HG03442 (cell line): ENCODE data around the gene ANKRD53.
"Not testable (repeated sequence)": the region's sequence is repeated elsewhere in the genome, so short reads cannot be mapped to it uniquely, and the experiment has no call there.

Experiments used
- ATAC-seq: cut with Tn5 transposase; IDR thresholded peaks from one replicate; pipeline ENCODE4 v1.9.1; 2021; ENCODE audit warnings: mild to moderate bottlenecking, moderate library complexity; ENCODE audit not compliant: unreplicated experiment

Gene ANKRD53

DNA sequence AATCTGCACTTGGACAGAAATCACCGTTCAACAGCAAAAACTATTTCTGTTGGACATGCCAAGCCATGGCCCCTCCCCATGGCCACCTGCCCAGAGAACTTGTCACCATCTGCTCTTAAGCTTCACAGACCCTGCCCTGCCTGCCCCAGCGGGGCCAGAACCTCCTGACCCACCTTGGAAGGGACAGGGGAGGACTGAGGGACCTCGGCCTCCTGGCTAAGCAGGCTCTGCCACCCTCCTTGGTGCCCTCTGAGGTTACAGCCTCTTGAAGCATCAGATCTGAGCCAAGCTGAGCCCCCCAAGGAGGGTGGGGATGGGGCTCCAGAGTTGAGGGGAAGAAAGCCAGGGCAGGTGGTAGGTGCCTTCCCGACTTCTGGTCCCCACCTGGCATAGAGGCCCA is 9.7 kb downstream of the ANKRD53 start:
- ATAC-seq: no peak

DNA sequence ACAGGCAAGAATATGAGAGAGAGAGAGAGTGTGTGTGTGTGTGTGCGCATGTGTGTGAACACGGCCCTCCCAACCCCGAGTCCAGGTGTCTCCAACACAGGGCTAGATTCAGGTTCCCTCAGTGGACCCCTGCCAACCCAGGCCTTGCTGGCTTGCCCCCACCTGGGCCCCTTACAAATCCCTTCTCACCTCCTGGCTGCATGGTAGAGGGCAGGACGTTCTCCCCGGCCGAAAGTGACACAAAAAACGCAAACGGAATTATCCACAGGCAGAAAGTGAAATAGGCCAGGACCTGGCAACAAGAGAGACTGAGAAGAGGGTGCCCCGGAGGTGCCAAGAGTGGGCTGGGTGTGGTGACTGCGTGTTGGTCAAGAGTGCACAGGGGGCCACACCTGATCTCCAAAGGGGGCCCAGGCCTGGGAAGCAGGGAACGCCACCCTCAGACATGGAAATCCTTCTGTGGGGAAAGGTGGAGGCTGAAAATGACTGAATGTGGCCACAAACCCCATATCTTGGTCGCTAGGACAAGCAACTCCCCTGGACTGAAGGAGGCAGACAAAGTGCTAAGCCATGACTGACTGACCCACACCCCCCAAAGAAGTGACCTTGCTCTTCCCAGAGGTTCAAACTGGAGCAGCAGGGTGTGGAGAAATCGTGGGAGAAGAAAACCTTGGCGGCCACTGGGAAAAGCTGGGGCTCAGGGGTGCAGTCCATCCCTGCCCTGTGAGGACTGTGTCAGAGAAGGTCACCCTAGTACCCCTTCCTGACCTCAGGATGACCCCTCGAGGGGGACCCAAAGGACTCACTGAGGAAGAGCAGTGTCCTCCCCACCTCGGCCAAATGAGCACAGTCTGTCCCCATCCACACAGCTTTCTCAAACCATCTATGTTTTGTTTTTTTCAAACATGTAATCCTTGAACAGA is 10.6 kb downstream of the ANKRD53 start:
- no peak for ATAC-seq

DNA sequence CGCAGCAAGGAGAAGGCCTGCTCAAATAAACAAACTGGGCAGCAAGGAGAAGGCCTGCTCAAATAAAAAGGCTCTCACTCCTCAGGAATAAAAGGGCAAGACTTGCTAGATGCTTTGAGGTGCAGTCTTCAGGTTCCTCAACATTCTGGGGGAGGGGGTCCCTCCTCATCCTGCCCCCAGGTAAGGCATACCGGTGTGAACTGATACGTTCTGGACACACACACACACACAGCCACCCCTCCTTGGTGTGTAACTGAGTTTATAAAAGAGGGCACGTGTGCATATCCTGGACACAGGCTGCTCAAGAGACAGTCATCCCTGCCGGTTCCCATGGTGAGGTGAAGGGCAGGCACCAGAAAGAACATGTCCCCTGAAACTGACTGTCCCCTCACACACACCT is 11.8 kb downstream of the ANKRD53 start:
- ATAC-seq: no peak

DNA sequence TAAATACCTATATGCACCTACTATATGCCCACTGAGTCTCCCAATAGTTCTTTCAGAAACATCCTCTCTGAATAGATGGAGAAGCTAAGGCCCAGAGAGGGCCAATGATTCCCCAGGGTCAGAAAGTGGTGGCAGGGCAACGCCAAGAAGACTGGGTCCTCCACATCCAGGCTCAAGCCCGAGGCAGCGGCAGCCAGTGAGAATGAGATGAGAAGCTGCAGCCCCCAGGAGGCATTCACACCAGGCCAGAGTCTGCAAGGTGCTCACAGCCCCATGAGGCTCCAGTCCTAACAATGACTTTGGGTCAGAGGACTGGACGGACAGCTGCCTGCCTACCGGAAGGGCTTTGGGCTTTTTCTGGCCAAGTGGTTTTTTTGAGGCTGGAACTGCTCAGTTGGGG is 12.7 kb downstream of the ANKRD53 start:
- ATAC-seq: no peak

DNA sequence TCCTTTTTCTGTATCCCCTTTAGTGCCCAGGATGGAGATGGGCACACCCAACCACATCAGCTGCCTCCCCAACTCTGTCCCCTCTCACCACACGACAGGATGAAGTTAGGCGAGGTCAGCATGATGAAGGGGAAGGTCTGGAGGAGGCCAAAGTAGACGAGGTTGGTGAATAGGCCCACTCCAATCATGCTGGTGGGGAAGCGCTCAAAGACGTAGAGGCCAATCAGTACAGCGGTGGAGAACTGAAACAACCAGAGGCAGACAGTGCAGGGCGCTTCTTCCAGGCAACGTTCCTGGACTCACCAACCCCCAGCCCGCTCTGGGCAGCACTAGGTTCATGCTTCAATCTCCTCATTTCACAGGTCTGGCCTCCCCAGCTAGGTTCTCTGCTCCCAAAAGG is 13.3 kb downstream of the ANKRD53 start:
- no peak for ATAC-seq

DNA sequence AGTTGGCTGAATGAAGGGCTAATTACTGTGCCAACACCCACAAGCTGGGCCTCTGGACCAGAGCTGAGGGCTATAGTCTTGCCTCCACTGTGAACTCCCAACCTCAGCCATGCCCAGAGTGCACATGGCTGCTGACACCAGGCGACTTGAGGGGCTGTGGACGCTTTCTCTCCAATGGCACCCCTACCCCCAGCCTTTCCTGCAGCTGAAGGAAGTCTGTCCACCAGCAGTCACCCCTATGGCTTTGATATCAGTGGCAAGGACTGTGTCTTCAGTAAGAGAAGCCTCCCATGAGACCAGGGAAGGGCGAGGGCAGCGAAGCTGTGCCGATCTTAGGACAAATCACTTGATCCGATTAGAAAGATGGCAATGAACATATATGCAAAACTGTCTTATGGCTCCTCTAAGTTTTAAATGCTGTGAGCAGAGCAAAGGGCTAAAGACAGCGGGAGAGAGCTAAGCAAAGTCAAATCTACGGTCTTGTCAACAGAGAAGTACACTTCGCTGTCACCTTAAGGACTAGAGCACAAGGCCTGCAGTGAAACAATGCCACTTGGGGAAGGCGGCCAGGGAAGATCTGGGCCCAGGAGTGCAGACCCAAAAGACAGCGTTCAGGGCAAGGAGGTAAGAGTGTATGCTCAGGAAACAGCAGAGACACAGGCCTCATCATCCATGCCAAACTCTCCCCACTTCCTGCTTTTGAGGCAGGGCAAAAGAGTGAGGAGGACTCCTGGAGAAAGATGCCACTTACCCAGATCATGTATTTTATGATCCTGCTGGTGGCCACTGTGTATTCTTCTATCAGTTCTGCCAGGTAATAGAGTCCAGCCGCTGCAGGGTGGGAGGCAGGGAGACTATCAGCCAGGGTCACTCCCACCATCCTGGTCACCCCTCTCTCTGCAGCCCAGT is 14.8 kb downstream of the ANKRD53 start:
- ATAC-seq: no peak

DNA sequence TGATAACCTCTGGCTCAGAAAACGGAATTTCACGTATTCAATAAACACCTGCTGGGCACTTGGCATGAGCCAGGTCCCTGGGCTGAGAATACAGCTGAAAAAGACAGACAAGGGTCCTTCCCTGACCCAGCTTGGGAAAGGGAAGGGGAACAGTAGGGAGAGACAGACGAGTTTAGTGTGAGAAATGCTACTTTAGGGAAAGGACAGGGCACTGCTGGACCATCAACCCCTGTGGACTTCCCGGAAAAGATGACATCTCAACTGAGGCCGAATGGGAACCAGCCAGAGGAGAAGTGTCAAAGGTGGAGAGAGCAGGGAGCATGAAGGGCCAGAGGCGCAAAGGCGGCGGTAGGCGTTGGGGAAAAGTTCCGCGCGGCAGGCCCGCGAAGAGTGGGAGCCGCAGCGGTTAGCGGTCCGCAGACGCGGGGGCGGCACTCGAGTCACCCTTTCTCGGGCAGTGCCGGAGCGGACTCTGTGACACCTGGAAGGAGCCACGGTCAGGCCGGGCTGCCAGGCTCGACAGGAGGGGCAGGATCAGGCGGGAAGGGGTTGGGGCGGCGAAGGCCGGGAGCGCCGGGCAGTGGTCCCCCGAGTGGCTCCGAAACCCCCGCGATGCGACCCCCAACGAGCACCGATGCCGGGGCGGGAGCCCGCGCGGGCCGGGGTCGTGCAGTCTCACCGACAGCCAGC is 15.7 kb downstream of the ANKRD53 start:
- peak; percentile 28 for ATAC-seq

DNA sequence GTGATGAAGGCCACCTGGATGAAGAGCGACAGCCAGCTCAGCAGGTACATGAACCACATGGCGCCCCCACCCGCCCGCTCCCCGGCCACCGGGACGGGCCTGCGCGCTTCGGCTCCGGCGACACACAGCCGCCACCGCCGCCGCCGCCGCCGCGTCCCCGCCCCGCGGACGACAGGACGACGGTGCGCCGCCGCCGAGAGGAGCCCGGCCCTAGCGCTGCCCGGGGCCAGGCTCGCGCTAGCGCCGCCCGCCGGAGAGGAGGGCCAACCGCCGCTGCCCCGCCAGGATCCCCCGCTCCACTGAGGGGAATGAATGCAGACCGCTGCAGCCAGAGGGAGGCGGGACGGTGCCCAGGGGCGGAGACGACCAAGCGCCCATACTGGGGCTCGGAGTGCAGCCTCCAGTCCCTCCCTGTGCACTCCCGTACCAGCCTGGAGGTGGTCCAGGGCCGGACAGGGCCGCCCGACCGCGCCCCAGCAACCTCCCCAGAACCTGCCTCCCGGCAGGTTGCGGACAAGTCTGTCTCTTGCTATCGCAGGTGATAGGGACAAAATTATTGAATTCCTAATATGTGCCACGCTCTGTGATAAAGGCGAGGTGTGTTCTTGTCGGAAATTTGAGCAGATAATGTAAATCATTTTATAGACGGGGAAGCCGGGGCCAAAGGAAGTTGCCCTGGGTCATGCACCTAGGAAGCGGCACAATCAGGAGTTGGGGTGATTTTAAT is 16.4 kb downstream of the ANKRD53 start, which contains the start of gene TEX261:
Gene TEX261, minus strand, starts transcription at position 175 of the 727 bp plus-strand sequence. Its CDS starts 116 bp downstream, at position 59.
- peak; percentile 93 for ATAC-seq

DNA sequence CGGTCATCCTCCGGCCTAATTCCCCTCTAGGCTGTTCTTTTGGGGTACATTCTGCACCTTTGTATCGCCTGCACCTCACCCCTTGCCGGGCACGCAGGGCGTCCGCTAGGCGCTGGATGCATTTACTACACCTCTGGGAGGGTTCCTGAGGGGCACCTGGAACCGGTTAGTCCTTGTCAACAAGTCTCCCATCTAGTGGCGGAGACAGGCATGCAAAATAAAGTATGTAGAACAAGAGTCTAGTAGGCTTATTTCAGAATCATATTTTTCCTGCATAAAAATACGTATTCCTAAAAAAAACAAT is 16.9 kb downstream of the ANKRD53 start:
- peak; percentile 36 for ATAC-seq

DNA sequence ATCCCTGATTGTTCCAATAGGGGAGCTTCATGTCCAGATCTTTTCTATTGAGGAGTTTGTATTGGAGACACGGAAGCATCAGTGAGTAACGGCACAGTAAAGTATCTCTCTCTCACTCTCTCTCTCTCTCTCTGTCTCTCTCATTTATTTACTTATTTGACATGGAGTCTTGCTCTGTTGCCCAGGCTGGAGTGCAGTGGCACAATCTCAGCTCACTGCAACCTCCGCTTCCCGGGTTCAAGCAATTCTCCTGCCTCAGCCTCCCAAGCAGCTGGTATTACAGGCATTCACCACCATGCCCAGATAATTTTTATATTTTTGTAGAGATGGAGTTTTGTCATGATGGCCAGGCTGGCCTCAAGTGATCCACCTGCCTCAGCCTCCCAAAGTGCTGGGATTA is 20.5 kb downstream of the ANKRD53 start:
- not testable (repeated sequence) for ATAC-seq

DNA sequence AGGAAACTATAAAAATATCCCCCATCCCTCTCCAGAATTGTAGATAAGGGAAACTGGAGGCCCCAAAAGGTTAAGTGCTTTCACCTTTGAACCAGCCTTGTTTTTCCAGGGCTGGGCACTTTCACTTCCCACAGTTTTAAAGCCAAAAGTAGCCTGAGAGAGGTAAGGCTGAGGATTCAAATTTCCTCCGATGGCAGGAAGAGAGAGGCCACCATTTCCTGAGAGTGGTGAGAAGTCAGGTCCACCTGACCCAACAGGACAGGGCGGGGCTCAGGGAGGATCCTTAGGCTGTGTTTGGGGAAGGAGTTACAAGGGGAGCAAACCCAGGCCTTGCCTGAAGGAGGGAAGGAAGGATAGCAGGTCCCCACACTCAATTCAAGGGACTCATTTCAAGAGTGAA is 20.9 kb downstream of the ANKRD53 start:
- no peak for ATAC-seq

DNA sequence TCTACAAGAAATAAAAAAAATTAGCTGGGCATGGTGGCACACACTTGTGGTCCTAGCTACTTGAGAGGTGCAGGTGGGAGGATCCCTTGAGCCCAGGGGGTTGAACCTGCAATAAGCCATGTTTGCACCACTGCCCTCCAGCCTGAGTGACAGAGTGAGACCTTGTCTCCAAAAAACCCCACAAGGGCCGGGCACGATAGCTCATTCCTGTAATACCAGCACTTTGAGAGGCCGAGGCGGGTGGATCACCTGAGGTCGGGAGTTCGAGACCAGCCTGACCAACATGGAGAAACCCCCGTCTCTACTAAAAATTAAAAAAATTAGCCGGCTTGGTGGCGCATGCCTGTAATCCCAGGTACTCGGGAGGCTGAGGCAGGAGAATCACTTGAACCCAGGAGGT is 21.5 kb downstream of the ANKRD53 start:
- ATAC-seq: not testable (repeated sequence)

DNA sequence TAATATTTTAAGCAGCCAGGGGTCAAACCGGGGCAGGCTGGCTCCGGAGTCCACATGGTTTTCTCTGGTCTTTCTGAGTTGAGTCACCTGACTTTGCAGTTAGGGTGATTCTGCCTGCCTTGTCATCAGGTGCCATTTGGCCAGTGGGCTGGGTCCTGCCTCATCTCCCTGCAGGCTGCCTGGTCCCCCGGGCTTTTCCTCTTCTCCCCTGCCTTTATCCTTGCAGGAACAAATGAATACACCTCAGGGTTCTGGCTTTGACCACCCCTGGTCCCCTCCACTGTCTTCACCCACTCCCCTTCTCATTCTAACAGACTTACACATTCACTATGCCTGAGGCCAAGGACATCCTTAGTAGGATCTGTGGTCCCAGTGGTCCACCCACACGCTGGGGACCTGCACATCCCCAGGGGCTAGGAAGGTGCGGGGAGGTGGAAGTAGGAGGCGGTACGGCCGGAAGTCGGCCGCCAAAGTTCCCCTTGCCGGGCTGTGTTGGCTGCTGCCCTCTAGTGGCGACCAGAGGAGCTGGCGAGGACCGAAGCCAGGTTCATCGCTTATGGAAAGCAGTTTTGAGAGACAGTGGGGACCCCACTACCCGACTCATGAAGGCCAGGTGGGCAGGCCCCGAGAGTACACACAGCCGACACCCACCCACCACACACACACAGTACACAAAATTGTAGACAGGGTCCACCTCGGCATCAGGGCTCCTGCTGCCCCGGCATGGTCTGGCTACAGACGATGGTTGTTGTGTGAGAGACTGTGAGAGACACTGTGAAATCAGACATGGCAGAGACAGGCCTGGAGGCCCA is 22.6 kb downstream of the ANKRD53 start:
- peak; percentile 91 for ATAC-seq

DNA sequence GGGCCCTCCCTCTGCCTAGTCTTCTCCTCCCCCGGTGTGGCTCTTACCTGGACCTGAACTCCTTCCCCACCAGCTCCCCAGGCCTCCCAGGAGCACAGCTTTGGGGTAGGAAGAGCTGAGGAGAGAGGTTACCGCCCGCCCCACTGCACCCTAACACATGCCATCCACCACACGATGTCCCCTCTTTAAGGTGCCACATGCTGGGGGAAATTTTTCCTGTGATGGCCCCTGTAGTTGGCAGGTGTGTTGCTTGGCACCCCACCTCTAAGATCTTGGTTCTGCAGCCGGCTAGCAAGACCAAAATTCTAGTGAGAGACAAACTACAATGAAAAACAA is 23.1 kb downstream of the ANKRD53 start:
- ATAC-seq: no peak

DNA sequence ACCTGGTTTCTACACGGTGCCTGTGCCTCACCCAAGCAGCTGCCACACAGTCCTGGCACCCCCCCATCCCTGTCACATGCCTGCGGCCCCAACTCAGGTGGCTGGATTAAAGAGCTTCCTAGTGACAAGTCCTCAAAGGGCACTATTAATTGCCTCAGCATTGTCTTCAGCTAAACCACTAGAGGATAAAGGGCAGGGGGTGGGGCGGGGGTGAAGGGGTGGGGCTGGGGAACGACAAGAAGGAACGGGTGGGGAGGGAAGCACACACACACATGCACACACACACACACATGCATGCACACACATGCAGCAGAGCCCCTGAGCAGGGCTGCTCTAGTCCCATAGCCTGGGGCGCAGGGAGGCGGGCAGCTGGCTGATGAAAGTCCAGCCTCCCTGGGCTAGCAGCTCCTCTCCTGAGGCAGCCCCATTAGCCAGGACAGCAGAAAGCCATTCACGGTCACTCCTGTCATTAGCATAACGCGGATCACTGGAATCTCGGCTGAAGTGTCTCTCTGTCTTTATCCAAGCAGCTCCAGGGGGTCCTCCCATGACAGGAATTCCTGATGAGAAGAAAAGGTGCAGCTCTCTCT is 23.6 kb downstream of the ANKRD53 start:
- no peak for ATAC-seq

DNA sequence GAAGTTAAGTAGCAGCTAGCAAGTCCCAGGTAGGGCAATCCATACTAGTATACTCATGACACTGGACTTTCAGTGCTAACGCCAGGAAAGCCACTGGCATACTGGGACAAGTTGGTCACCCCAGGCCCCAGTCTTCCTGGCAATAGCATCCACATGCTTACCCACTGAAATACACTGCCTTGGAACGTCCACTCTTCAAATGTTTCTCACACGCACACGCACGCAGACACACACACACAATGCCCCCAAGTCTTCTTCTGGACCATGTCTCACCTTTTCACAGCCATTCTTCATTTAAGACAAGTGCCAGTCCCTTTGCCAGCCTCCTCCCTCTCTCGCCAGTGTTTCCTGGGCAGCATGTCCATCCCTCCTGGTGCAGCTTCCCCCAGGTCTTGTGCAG is 25.0 kb downstream of the ANKRD53 start:
- no peak for ATAC-seq

DNA sequence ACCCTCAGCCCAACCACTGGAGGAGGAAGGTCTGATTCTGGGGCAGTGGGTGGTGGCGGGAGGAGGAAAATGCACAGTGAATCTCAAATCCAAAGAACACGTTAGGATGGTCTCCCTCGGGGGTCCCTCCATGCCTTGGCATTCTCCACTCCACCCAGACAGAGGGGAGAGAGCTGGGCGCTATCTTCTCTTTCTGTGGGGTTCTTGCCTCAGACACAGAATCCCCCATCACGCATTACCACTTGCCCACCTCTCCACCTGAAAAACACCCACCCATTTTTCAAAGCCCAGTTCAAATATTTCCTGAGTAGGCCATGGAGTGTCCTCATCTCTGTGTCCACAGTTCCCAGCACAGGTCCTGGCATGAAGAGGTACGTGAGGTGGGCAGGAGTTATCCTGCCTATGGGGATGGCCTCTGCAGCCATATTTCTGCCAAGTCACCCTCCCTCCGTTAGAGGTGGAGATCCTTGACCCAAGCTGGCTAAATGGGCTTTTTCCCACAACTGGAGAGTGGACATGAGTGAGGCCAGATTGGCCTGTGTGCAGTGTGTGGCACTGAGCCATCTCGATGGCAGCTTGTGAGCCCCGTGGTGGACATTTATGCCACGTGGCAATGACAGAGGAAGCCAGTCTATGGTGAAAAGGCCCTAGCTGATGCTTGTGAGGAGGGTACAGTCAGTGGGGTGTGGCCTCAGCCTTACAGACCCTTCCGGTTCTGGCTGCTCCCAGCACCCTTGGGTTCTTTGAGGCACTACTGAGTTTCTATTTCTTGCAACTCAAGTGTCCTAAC is 25.7 kb downstream of the ANKRD53 start:
- no peak for ATAC-seq

DNA sequence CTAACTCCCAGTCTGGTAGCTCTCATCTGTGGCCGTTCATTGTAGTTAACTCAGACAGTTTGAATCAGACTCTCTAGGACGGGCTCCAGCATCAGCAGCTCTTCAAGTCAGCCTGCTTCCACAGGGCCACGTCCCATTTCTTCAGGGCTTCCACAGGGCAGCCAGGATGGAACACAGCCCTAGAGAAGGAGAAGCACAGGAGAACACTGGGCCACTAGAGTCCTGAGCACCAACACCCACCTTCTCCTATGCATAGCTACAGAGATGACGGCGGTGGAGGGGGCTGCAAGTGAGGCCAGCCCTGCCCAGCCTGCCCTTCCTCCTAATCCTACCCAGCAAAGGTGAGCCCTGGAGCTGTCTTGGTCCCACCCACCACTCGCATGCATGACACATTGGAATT is 26.4 kb downstream of the ANKRD53 start:
- ATAC-seq: no peak
